Fibroblast of skin of scalp (primary cell): Measurements from ENCODE around the gene CASZ1.
A peak's percentile ranks its signal among the peaks of the same experiment; 100 is the strongest.

Experiments
- DNase-seq: peaks from one replicate; pipeline ENCODE4 v3.0.0-alpha.2; 2013

The CASZ1 gene

GRCh38 chr1:10751160-10751559, 45.3 kb downstream of the CASZ1 start:
- no peak for DNase-seq

GRCh38 chr1:10745886-10746455, 50.5 kb downstream of the CASZ1 start:
- DNase-seq, result no peak

- no peak for DNase-seq
Measured at GRCh38 chr1:10745383-10745782, 51.1 kb downstream of the CASZ1 start.

- no peak for DNase-seq
Measured at GRCh38 chr1:10744654-10745238, 51.7 kb downstream of the CASZ1 start.

GRCh38 chr1:10744029-10744428, 52.4 kb downstream of the CASZ1 start:
- no peak for DNase-seq

- DNase-seq, result no peak
Measured at GRCh38 chr1:10741696-10742095, 54.8 kb downstream of the CASZ1 start.

- DNase-seq, result no peak
Measured at GRCh38 chr1:10740123-10740522, 56.3 kb downstream of the CASZ1 start.

- DNase-seq, result no peak
Measured at GRCh38 chr1:10739589-10739988, 56.9 kb downstream of the CASZ1 start.

GRCh38 chr1:10738061-10739058, 58.1 kb downstream of the CASZ1 start:
- DNase-seq, result no peak

GRCh38 chr1:10737651-10738050, 58.8 kb downstream of the CASZ1 start:
- DNase-seq, result no peak

- no peak for DNase-seq
Measured at GRCh38 chr1:10736634-10737586, 59.5 kb downstream of the CASZ1 start.

- no peak for DNase-seq
Measured at GRCh38 chr1:10735563-10736305, 60.7 kb downstream of the CASZ1 start.

GRCh38 chr1:10734962-10735544, 61.4 kb downstream of the CASZ1 start:
- no peak for DNase-seq

- no peak for DNase-seq
Measured at GRCh38 chr1:10734375-10734774, 62.1 kb downstream of the CASZ1 start.

GRCh38 chr1:10733474-10734366, 62.7 kb downstream of the CASZ1 start:
- DNase-seq, result no peak

- peak; percentile 89 for DNase-seq
Measured at GRCh38 chr1:10730985-10731384, 65.5 kb downstream of the CASZ1 start.

GRCh38 chr1:10728595-10729410, 67.6 kb downstream of the CASZ1 start:
- DNase-seq, result no peak

GRCh38 chr1:10727751-10728232, 68.7 kb downstream of the CASZ1 start:
- no peak for DNase-seq

- no peak for DNase-seq
Measured at GRCh38 chr1:10726355-10726754, 70.1 kb downstream of the CASZ1 start.
